Keratinocyte (primary cell): ENCODE measurements around the gene CCNY.

Experiments
- CTCF ChIP-seq, 3 experiments: IDR thresholded peaks in 1 of 3; conservative IDR thresholded peaks in 1 of 3; optimal IDR thresholded peaks in 1 of 3; 2 replicates in 2 of 3; 3 replicates in 1 of 3; pipeline versions ENCODE3 to v1.5.1; 2011; ENCODE audit warnings: low read length in 3 of 3, mild to moderate bottlenecking in 3 of 3, moderate library complexity in 2 of 3, control low read depth in 1 of 3, inconsistent platforms in 1 of 3; ENCODE audit not compliant: insufficient read depth in 2 of 3; ENCODE audit errors: extremely low read depth in 1 of 3
- EZH2 ChIP-seq: IDR thresholded peaks from one replicate; pipeline ENCODE4 v1.6.1; 2012; ENCODE audit warnings: inconsistent platforms, mild to moderate bottlenecking, low read length, moderate library complexity

DNA sequence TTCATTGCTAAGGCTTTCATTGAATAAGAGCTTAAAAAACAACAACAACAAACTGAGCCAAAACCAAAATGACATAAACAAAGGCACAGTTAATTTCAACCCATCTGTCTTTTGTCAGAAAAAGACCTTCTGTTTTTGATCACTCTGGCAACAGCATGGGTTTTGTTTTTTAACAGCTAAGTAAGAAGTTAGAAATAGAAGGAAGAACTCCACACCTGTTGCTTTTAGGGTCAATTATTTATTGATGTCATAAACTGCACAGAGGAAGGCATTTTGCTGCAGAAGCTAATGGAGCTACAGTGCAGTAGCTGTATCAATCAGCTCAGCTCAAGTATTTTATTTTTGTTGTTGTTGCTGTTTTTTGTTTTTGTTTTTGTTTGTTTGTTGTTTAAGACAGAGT lies 252.5 kb downstream of the CCNY start:
- TF ChIP-seq CTCF (optimal IDR thresholded peaks at IDR 0.05 in 1 of 3, IDR thresholded peaks at IDR 0.05 in 1 of 3, conservative IDR thresholded peaks at IDR 0.05 in 1 of 3; ENCODE audit: extremely low read depth in 1 of 3, insufficient read depth in 2 of 3, low read length in 3 of 3) (no peak), EZH2 (no peak)
